ENCODE results near the gene XCR1.
A peak's percentile ranks its signal among the peaks of the same experiment; 100 is the strongest.
"Not testable (repeated sequence)": the region's sequence is repeated elsewhere in the genome, so short reads cannot be mapped to it uniquely, and the experiment has no call there.

XCR1 gene

DNA sequence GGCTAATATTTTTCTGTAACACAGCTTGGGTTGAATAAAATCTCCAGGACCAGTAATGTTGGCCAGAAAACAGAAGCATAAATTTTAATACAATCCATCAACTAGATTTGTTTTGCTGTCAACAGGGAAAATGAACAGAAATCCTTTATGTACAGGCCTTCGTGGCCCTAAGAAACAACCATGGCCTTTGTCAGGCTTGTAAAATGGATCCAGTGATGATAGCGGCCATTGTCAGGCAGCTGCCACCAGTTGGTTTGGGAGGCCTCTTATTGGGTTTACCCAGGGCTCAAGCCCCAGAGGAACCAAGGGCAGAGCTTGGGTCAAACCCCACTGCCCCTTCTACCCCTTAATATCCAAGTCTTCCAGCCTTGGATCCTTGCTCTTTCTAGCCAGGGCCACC, 26.1 kb downstream of the XCR1 start:
- DNase-seq, result no peak

DNA sequence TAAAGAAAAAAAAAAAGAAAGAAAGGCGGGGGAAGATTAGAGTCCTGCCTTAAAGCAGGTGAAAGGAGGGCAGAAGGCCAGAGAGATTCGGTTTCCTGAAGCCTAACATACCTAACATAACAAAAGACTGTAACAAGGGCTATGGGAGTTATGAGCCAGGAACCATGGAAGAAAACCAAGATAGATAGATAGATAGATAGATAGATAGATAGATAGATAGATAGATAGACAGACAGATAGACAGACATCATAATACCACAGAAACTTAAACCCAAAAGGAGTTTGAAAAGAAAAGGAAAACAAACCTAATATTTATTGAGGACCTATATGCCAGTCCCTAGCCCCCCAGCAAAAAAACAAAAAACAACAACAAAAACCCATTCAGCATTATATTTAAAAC, 29.3 kb downstream of the XCR1 start:
- no peak for DNase-seq

DNA sequence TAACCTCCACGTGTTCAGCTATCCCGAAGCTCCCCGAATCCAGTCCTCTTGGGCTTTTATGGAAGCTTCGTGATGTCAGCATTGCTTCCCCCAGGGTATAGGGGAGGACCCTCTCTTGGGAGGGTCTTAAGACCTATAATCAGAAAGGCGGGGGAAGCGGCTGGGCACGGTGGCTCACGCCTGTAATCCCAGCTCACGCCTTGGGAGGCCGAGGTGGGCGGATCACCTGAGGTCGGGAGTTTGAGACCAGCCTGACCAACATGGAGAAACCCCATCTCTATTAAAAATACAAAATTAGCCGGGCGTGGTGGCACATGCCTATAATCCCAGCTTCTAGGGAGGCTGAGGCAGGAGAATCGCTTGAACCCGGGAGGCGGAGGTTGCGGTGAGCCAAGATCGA, 29.8 kb downstream of the XCR1 start:
- DNase-seq, result not testable (repeated sequence)

DNA sequence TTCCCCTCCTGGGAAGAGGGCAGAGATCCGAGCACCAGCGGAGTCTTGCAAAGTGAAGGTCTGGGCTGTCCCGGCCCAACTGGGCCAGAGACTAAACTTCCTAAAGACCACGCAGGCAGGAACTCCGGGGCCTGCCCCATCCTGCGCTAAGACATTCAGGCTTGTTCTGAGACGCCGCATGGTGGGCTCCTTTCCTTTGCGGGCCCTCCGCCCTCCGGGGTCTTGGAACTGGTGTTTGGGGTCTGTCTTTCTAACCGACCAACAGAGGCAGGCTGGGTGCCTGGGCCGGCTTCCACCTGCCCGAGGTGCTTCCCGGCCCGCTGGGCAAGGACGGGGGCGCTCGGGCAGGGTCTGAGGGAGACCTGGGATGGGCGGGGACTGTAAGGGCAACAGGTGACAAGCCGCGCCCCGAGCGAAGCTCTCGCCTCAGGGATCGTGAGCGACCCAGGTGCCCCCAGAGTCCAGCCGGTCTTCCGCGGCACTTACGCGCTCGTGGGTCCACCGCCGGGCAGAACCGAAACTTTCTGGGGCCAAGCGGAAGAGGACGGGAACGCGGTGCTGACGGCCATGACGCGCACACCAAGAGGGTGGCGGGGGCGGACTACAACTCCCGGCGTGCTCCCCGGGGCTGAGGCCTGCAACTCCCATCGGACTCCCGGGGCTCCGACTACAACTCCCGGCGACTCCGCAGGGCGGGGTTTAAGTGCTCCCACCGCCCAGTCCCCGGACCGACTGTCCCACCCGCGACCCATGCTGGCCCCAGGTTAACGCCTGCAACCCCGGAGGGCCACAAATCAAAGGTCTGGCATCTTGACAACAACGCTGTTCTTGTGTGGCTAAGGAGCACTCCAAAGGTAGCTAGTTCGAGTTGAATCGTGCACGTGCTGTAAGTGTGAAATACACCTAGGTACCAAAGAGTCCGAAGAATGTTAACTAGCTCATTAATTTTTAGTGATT, 31.8 kb downstream of the XCR1 start, which contains the start of gene FYCO1:
TSS of gene FYCO1 (minus strand) at position 589 of the 957 bp plus-strand sequence. CDS start 10,914 bp downstream, outside the sequence.
- DNase-seq, result peak; percentile 75

DNA sequence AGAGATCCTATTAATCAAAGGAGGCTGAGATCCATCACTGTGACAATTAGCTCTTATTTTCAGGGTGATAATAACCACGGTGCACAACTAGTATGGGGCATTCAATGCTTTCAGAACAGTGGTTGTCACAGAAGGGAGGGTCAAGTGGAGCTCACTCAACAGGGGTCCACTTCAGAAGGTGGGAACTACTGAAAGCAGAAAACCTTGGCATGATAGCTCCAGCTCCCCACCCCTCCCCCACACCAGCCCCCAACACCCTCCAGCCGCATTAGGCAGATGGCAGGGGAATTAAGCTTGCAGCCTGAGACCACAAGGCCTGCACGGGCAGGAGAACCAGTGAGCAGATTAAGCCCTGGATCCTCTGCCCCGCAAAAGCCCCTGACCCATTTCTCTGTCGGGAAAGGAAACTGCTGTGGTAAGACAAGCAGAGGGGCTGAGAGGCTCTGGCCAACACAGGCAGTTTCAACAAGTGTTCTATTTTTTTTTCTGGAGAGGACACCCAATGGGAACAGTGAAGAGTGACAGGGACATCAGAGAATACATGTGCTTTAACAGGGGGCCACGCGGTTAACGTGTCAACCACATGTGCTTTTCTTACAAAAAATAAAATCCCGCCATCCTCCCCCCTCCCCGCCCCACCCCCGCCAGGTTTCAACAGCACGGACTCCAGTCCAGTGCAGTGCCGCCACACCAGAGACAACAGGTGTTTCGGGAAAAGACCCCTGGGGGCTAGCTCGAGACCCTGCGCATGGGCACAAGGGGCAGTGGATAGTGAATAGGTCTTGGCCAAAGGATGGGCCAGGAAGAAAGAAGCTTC, 32.7 kb downstream of the XCR1 start:
- no peak for DNase-seq

DNA sequence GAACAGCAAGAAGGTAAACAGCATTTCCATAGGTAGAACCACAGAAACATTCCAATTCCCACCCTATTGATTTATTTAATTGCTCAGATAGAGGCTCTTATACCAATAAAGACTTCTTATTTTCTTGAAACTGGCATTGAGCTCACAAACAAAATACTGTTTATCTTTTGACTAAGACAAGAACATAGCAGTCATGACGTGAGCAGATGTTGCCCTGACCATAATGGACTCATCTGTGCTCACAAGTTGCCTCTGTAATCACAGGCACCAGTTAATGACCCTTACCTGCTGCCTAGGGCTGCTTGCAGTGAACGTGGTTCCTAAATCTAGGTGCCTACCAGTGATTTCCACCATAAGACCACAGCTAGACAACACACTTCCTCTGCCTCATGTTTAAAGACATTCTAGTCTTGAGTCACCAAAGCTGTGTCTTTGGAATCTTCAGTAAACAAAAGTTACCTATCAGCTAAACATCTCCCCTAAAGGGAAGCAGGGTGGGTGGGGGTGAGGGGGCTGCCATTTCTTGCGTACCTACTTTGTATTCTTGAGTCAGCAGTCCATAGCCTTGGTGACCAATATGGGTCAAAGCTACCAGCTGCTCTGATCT, 33.8 kb downstream of the XCR1 start:
- no peak for DNase-seq

DNA sequence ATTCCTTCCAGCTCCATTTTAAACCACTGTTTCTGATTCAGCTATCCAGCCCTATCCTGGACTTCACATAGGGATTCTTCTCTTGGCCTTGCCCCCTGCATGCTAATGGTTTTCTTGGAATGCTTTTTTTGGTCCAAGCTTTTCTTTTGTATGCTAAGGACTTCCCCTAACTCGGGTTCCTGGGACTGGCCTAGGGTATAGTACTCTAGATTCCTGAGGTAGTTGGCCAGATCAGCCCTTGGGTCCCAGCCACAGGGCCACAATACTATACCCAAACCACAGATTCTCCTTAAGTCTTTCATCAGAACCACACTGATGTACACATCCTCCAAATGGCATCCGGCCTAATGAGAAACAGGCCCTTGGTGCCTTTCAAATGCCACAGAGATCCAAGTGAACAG, 34.5 kb downstream of the XCR1 start:
- peak; percentile 67 for DNase-seq

DNA sequence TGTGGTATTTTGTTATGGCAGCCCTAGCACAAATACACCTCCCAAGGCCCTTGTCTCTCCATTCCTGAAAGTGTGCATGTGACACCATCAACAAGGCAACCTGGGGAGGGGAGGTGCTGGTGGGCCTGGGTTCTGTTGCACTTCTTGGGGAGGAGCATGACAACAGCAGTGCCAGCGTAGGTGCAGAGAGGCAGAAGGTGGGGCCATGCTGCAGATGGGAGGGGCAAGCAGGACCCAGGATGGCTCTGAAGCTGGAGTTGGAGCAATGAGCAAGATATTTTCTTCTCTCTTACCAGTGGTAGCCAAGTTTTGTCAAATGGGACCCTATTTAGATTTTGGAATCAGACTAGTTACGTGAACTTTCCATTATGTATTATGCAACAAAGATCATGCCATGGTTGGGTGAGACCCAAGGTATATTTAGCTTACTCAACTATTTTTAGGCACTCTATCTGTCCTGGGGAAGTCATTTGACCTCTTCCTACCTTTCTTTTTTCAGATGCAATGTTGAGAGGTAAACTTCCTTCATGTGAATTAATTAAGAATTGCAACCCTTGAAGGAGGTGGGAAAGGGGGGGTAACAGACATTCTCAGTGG, 35.1 kb downstream of the XCR1 start:
- no peak for DNase-seq

DNA sequence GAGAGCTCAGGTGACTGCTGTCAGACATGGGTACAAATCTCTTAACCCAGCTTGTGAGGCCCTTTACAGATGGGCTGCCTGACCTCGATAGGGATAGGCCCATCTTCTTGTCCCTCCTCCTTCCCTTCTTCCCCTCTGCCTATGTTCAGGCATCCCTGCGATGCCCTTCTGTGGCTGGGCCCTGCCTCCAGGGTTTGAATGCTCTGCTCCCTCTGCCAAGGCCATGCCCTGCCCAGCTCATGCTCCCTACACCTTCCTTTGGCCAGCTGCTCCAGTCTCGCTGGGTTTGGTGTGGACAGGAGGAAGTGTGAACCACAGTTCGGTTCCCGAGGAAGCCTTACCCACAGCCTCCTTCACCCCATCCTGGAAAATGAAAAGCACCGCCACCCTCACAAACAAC, 35.9 kb downstream of the XCR1 start:
- no peak for DNase-seq

DNA sequence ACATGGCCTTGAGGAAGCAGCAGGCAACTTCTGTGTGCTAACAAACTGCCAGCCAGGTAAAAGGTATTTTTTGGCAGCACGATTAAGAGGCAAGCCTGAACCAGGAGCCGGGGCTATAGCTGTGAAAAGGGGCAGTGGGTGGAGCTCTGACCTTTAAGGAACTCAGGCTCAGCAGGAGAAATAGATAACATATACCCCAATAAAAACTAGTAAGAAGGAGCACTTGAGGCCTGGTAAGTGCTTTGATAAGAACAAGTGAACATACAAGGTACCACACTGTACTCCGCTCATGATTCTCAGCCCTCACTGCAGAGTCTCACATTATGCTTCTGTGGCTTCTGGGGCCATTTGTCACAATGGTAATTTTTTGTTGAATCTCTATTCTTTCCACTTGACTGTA, 37.1 kb downstream of the XCR1 start:
- no peak for DNase-seq

DNA sequence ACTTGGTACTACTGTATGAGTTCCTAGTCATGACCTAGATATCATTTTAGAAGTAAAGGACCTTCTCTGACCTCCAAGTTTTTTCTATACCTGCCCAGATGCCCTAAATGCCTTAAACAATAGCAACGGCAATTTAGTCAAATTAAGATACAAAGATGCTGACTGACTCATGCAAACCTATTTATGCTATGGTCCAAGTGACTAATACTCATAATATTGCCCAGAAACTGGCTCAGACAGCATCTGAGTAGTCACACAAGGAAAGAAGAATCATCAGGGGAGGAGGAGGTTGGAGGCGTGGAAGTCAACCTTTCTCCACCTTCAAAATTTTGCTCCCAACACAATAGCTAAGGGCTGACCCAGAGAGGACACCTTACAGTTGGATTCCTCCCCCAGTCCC, 38.5 kb downstream of the XCR1 start:
- no peak for DNase-seq

DNA sequence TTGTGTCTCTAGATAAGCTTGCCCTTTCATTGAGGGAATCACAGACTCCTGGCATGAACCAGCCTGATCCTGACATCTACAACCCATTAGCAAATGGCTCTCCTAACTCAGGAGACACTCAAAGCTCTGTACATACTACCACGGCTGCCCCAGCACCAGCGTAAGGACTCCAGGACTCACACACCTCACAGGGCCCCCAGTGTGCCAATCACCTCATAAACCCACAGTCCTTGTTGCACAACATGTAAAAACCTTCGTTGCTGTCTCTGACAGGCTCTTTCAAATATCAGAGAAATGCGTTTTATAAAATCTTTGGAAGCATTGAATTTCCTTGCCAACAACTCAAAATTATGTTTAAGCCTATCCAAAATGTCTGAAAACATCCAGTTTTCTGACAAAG, 38.9 kb downstream of the XCR1 start:
- peak; percentile 39 for DNase-seq

DNA sequence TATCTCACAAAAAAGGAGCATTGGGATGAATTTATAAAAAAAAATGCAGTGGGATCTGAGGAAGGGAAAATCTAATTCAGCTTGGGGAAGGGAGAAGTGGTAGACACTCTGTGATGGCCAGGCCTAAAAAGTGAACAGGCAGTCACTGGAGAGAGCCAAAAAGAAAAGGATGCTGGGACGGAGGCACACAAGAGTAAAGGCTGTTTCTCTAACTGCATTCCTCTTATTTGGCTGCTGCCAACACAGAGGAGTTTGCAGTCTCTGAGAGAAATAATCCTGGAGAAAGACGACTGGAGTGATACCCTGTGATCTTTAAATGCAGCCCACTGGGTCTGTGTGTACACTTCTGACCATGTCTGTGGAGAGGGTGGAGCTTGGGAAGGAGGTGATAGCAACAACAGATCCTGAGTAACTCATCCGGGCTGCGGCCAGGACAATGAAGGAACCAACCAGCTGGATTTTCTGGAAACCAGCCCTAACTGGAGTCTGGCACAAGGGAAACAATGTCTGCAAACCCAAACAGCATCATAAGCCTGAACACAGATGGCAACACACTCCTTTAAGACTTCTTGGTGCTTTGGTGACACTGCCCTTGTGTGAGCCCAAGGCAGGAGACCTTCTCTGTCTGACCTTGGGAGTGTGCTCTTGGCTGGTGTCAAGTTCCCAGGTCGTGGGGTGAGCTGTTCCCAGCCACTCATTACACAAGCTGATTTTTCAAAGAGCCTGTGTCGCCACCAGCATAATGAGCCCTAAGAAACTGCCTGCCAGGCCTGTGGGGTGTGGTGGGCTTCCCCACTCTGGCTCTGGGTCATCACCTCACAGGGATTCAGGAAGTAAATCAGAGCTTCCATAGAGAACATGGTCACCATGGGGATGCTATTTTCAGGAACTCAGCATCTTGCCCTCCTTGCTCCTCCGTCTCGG, 39.7 kb downstream of the XCR1 start:
- DNase-seq, result no peak

DNA sequence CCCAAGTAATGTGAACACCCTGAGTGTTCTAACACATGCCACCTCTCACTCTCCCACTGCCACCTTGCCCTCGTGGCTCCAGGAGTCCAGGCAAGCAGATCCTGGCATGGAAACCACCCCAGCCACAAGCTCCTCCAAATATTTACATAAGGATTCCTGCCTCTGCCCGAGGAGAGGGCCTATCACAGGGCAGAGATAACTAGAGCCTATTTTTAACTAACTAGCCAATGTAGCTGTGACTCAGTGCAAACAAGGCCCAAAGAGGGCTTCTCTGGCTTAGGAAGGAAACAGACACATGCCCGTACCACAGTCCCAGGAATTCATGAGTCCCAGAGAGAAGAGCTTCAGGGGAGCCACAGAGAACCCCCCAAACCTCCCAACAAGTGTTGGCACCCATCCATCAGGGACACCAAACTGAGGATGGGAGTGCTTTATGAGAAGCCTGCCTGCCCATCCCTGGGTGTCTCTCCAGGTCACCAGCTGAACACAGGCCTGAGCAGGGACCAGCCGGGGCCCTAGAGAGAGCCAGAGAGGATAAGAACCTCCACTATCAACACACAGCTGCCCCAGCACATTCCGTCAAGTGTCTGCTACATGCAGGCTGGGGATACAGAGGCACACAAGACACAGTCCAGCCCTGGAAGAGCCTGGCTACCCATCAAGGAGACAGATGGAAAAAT, 40.8 kb downstream of the XCR1 start:
- no peak for DNase-seq

DNA sequence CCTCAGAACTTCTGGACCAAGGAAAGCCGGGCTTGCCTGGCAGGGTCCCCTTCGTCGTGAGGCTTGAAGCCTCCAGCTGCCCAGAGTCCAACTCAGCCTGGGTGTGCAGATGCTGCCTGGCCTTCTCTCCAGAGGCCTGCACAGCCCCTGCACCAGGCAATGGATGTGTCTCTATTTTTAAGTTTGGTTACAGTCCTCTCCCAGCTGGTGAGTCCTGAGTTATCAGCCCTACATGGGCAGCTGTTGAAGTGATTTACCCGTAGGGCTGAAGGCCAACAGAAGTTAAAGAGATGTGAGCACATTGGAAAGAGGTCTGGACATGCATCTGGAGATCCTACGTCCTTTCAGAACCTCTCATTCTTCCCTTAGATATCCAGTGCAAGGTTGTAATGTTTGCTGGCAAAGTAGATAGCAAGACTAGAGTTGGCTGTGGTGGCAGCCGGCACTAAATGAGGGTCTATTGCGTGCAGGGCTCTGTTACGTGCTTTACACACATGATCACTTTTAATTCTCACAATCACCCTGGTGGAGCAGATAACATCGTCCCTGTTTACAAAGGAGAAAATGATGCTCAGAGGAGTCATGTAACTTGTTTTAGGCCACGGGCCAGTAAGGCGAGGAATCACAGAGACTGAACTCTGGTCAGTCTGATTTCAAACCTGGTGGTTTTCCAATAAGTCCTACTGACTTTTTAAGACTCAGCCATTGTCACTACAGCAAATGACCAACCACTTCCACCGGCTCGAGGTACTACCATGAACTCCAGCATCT, 41.6 kb downstream of the XCR1 start:
- DNase-seq, result no peak

DNA sequence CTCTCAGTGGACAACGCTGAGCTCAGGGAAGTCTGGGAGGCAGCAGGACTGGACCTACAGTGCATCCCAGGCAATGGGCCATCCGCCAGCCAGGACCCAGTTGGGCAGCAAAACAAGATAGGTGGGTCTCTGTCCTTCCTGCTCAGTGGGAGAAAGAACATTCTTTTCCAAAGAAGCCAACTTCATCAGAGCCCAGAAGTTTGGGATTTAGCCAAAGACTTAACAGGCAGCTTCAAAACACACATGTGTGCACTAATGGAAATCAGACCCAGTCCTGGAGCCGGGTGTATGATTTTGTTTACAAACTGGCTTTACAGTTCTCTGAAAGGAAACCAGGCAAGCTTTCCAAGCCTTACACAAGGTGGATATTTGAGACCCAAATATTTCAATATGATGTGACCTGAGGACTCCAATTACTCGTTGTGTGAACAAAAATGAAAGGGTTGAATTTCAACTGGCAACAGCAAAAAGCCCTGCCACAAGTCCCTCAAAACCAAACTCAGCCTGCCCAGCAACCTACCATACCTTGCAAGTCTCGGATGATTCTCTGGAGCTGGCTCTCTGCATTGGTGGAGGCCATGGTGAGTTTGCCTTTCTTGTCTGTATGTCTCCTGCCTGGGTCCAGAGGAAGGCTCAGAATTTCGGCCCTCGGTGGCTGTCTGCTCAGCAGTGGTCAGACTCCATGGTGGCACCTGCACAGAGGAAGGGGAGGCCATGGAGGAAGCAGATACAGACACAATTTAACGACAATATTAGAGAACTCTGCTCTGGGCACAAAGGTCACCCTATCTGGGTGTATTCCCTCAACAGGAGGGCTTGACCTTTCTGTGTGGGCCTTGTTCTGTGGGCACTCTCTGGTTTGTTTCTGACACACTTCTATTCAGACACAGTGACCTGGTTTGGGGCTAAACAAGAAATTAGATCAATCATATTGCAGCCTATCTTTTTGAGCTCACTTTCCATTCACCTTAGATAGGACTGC, 42.7 kb downstream of the XCR1 start:
- no peak for DNase-seq

DNA sequence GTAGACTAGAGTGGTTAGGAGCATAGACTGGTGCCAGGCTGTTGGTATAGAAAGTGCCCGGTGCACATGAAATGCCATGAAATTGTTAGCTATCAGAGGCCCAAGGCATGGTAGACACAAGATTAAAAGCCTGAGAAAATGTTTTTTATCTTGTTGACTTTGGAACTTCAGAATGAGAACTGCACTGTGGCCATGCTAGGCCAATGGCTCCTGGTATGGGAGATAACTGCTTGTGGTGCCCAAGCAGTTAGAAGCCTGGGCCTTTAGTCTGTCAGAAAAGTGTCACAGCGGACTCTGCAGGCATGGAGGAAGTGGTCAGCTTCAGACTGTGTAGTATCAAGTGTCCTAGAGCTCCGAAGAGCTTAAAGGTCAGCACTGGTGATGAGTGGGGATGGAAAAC, 43.5 kb downstream of the XCR1 start:
- DNase-seq, result no peak

DNA sequence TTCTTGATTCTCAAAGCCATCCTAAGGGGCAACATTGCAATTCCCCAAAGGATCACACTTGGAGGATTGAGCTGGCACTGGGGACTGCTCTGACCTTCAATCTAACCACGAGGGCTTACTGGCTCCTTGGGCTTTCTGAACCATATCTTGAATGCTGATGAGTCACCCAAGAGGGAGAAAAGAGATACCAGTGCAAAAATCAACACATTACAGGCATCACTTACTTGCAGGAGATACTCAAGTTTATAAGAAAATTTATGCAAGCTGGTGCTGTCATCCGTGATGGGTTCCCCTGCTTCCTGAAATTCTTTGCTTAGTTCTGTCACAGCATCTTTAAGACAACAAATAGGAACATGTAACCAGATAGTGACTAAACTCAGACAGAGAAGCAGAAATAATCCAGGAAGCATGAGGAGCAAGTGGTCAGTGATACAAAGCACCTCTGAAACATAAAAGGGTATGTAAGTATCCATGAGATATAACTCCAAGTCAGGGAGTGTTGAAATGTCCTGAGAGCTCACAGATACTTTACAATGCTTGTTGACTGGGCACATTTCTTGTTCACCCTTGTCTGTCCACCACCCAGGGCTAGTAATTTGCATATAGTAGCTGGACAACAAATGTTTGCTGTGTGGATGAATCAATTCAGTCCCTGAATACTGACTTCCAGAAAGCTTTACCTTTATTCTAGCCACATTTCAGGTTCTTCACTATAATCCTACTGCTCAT, 45.8 kb downstream of the XCR1 start:
- no peak for DNase-seq

DNA sequence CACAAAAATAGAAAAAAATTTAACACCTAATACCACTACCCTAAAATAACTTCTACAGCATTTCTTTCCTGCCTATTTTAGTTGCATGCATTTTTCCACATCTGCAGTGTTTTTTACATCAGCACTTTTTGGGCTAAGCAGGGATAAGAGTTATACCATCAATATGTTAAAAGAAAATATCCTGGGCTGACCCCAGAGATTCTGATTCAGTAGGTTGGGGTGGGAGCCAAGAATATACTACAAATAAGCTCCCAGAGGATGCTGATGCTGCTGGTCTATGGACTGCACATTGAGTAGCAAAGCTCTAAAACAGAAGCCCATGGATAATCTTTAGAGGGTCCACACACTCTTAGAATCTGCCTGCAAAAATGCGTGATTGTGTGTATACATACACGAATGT, 46.5 kb downstream of the XCR1 start:
- DNase-seq, result no peak

Measured in GF-D8 (cell line).